Measurements from ENCODE around the gene CCM2.

CCM2 gene

DNA sequence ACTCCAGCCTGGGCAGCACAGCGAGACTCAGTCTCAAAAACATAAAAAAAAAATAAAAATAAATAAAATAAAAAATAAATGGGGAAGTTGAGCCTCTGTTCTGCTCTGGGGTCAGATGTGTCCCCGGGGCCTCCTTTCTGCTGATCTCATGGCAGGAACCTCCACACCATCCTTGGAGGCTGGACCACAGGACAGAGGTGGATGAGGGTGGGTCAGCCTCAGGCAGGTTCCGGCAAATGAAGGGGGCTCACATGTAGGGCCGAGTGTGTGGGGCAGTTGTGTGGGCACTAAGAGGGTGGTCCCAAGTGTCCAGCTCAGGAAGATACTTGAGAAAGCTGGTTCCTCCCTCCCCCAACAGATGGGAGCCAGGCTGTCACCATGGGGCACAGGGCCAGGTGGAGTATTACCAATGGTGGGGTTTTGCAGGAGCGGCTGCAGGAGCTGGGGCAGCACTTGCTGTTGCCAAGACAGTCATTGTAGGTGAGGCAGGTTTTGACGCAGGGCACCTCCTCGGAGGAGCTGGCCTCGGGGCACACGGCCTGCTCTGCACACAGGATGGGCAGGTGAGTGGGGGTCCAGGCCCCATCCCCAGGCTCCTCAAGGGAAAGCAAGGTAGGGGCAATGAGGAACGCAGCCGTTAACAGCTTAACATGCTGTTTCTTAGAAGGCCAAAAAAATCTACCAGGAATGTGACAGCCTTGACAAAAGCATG is 125.3 kb downstream of the CCM2 start:
- no peak for DNase-seq (ENCODE audit: low read depth)
